T-helper 1 cell treated with Interleukin-12 subunit alpha and Interleukin-12 subunit beta and Interleukin-4 antibody, amounts not matched to agents 30 ng/mL and 1 ng/mL, for 36 hours (primary cell): Measurements from ENCODE around the gene KIAA0513. TPM values are rescaled to one million over a fixed set of nuclear protein-coding genes. Genes with fewer than 3 reads are reported as not detected.

ENCODE experiments used
- intact Hi-C: fragments of 100-400 bp; cut with micrococcal nuclease; formaldehyde crosslinking; loops from one replicate; pipeline ENCODE4 v1.15.1; 2024
- total RNA-seq: library from RNA; stranded (reverse); gene quantifications from 2 replicates; pipeline ENCODE4 v1.2.3, GENCODE V29; 2022

Gene KIAA0513
- total RNA-seq, 1 donor from 2014 or later = 9.9 TPM

DNA sequence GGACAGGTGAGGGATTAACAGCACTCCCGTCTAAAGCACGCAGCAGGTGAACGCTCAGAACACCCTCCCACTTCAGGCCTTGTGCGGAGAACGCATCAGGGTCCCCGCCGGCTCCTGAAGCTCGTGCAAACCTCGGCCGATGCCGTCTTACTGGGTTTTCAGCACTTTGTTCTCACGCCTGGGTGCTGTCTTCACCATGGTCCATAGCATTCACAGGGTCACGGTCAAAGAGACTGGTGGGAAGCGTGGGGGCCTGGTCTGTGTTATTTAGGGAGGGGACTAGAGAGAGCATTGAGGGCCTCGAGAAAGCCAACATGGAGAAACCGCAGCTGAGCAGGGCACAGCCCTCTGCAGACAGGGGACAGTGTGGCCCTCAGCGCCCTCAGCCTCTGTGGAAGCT is 58.1 kb downstream of the KIAA0513 start:
- intact Hi-C loops = loop anchor here (1.0 kb wide), 7 partner anchors 30 to 331 kb away; partner anchors contain the start of gene ZDHHC7

- intact Hi-C loops = loop anchor here (1.0 kb wide), 7 partner anchors 31 to 332 kb away; partner anchors contain the start of gene ZDHHC7
These were observed 59.0 kb downstream of the KIAA0513 start for GRCh38 chr16:85086347-85087291.

GRCh38 chr16:85087899-85088569 is 60.4 kb downstream of the KIAA0513 start:
- intact Hi-C loops = no loop called here

DNA sequence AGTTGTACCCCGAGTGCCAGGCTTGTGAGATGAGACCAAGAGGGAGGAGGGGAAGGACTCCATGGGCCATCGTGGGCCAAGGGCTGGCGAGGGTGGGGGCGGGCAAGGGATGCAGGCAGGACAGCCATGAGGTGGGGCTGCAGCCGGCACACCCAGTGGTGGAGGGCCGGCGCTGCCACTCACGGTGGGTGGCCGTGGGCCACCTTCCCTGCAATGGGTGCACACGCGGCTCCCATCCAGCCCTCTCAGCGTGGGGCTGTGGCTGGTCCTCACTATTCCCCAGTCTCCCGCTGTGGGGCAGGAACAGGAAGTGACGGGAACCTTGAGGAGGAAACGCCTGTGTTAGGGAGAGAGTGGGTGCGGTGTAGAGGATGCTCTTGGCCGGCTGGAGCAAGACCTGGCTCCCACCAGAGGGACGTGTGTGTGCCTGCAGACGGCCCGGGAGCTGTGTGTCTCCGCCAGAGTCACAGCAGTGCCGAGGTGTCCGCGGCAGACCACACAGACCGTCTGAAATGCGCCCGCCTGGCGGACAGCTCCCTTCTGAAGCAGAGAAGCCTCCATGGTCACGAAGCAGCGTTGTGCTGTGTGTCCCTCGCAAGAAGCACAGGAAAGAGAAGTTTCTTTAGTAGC is 61.1 kb downstream of the KIAA0513 start:
- intact Hi-C loops = no loop called here

DNA sequence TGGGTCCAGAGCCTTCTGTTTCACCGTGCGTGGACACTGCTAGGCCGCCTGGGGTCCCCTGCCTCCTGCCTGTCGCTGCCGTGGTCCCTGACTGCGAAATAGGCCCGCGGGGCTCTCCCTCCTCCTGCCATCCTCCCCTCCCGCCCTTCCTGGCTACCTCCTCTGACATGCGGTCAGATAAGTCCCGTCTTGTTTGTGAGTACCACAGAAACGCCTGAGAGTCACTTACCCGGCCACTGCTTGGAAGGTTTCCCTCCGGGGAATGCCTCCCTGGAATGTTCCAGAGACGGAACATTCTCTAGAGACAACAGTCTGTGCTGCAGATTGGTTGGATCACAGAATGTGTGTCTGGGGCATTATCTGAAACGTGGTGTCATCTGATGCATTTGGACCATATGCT is 61.9 kb downstream of the KIAA0513 start:
- intact Hi-C loops = no loop called here

- intact Hi-C loops = no loop called here
These were observed 62.6 kb downstream of the KIAA0513 start for GRCh38 chr16:85090181-85090580.

GRCh38 chr16:85090873-85091521 is 63.4 kb downstream of the KIAA0513 start:
- intact Hi-C loops = no loop called here

GRCh38 chr16:85091522-85091910 is 63.9 kb downstream of the KIAA0513 start:
- intact Hi-C loops = no loop called here

DNA sequence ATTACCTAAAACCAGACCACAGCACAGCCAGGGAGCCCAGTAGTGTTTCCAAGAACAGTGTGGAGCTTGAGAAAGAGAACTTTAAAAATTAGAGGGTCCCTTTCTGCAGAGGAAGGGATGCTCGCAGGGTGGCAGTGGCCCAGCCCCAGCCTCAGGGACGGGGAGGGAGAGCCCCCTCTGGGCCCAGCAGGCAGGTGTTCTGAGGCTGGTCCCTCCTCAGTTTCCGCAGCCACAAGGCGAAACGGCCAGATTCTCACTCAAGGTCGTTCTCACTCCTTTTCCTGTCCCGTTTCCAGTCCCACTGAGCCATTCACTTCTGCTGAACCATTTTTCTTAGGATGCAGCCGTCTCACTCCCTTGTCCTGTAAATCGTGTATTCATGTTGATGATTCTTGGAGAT is 64.7 kb downstream of the KIAA0513 start:
- intact Hi-C loops = no loop called here

DNA sequence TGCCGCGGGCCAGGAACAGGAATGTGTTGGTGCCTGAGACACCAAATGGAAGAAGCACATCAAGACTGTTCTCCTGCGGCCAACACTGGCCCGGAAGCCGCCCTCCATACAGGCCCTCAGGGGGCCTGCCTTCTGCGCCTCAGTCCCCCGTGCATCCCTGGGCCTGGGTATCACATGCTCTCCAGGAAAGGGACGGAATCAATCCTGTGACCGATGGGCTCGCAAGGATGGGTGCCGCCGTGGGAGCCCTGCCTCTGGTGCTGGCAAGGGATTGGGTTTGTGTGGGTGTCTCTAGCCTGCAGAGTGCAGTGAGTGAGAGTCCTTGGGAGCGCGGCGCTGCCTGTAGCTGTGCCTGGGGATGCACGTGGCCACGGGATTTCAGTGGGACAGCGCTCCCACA is 65.3 kb downstream of the KIAA0513 start:
- intact Hi-C loops = no loop called here

DNA sequence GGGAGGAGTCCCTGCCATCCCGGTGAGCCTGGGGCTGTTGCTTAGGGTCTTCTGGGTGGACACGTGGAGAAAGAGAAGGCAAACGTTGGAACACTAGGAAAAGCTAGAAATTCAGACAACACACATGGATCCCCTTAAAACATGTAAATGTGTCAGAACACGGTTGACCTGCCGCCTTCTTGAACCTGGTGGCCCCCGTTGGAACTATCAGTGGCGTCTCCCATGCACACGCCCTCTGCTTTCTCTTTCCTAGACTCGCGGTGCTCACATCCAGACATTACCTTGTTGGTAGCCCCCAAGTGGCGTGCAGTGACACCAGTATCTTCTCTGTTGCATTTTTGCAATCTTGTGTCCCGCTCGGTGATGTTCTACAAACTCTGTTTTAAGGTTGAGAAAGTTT is 66.1 kb downstream of the KIAA0513 start:
- intact Hi-C loops = no loop called here

DNA sequence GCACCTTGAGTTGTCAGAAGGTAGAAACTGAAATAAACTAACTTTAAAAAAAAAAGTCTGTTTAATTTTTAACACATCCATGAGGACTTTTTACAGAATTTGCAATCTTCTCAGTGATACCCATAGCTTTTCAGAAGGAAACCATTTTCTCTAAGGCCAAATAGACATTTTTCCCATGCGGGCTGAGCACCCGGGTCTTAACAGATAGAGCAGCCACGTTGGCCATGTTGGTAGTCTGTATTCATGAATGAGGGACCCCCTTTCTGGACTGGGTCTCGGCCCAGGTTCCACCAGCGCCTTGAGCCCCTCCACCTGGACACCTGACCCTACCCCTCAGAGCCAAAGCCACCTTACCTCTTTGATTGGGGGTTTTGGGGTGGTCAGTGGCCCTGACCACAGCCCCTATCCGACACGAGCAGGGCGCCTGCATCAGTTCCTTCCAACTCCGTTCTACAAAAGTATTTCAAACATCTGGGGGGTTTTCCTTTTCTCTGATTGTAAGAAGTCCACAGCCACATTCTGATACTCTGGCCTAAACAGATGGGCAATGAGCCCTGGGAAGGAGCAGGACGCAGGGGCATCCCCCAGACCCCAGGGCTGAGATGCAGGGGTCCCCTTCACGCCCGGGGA is 66.7 kb downstream of the KIAA0513 start:
- intact Hi-C loops = no loop called here

DNA sequence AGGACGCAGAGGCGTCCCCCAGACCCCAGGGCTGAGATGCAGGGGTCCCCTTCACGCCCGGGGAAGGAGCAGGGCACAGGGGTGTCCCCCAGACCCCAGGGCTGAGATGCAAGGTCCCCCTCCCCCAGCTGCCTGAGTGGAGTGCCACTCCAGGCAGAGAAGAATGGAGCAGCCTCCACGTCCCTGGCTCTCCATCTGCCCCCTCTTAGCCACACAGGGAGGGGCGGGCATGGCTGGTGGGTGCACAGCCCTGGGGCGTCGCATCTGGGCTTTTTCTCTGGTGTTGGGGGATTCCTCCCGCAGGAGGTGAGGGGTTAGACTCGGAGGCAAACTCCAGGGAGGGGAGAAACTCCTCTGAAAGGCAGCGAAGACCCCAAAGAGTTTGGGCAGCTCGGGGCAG is 67.2 kb downstream of the KIAA0513 start:
- intact Hi-C loops = no loop called here

- intact Hi-C loops = no loop called here
These were observed 69.3 kb downstream of the KIAA0513 start for GRCh38 chr16:85096921-85097320.

DNA sequence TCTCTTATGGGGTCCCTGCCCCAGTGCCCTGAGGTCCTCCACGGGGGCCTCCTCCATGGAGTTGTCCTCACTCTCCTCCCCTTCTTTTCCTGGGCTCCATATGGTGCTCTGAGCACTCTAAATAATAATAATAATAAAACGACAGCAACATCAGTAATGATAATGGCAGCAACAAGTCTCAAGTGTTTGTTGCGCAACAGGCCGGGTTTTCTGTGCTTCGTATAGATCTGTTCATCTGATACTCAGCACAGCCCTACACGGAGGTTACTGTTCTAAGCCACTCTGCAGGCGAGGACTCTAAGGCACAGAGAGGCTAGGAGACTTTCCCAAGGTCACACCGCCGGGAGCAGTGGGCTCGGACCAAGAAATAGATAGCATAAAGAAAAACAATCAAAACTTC is 71.0 kb downstream of the KIAA0513 start:
- intact Hi-C loops = no loop called here

DNA sequence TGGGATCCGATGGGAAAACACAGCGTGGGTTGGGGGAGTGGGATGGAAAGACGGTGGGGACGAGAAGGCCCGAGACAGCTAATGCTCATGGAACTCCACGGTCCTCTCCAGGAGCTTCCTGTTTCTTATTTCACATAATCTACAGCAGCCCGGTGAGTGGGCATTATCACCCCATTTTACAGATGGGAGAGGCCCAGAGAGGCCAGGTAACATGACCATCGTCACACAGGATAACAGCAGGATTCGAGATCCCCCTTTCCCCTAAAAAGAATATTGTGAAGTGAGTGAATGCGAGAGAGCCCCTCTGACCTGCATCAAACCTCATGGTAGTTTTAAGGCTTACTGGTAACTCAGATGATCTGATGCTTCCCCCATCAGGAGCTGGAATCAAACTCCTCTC is 72.7 kb downstream of the KIAA0513 start:
- intact Hi-C loops = no loop called here

GRCh38 chr16:85101956-85102630 is 74.5 kb downstream of the KIAA0513 start:
- intact Hi-C loops = no loop called here

DNA sequence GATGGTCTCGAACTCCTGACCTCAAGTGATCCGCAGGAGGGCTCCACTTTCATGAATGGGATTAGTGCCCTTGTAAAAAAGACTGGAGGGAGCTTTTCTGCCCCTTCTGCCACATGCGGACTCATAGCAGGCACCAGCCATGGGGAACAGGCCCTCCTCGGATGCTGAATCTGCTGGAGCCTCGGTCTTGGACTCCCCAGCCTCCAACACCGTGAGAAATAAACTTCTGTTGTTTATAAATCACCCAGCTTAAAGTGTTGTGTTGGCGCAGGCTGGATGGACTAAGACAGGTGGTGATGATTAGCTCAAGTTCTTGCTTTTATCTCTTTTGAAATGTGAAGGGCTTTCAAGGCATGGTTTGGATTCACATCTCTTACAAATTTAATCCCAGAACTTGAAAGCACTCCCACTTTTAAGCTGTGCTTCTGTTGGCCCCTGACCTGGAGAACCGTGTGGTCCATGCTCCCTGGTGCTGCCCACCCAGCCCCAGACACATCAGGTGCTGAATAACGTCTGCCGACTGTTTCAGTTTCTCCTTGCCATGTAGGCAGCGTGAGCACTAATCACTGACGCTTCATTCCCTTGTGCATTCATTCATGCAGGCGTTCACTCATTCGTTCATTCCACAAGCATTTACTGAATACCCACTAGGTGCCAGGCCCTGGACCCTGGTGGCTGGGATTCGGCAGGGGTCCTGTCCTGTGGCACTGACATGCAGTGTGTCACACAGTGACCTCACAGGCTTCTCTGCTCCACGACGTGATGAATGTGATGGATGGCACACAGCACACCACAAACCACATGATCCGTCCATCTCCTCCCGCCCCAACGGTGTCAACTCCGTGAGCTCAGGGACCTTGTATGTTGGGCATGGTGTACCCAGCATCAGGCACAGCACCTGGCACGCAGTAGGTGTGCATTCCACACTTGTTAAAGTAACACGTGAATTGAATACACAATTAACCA is 75.8 kb downstream of the KIAA0513 start:
- intact Hi-C loops = no loop called here

- intact Hi-C loops = no loop called here
These were observed 76.6 kb downstream of the KIAA0513 start for GRCh38 chr16:85104147-85104546.
